Measurements from ENCODE around the gene CD180.

The CD180 gene

GRCh38 chr5:67211926-67212325, 15.3 kb upstream of the CD180 start:
- DNase-seq (ENCODE audit: low spot score): no peak

GRCh38 chr5:67209141-67209771, 12.7 kb upstream of the CD180 start:
- DNase-seq (ENCODE audit: low spot score): peak; percentile 84

- no peak for DNase-seq (ENCODE audit: low spot score)
Observed at GRCh38 chr5:67208403-67208802, 11.8 kb upstream of the CD180 start.

- peak; percentile 97 for DNase-seq (ENCODE audit: low spot score)
Observed at GRCh38 chr5:67206929-67207328, 10.3 kb upstream of the CD180 start.

GRCh38 chr5:67206461-67206860, 9.9 kb upstream of the CD180 start:
- no peak for DNase-seq (ENCODE audit: low spot score)

- DNase-seq (ENCODE audit: low spot score): no peak
Observed at GRCh38 chr5:67205981-67206380, 9.4 kb upstream of the CD180 start.

- DNase-seq (ENCODE audit: low spot score): no peak
Observed at GRCh38 chr5:67204821-67205220, 8.2 kb upstream of the CD180 start.

- DNase-seq (ENCODE audit: low spot score): no peak
Observed at GRCh38 chr5:67203701-67204074, 7.1 kb upstream of the CD180 start.

GRCh38 chr5:67202828-67203227, 6.2 kb upstream of the CD180 start:
- no peak for DNase-seq (ENCODE audit: low spot score)

- no peak for DNase-seq (ENCODE audit: low spot score)
Observed at GRCh38 chr5:67201897-67202549, 5.4 kb upstream of the CD180 start.

GRCh38 chr5:67200809-67201562, 4.4 kb upstream of the CD180 start:
- DNase-seq (ENCODE audit: low spot score): no peak

GRCh38 chr5:67199859-67200258, 3.3 kb upstream of the CD180 start:
- DNase-seq (ENCODE audit: low spot score): no peak

- no peak for DNase-seq (ENCODE audit: low spot score)
Observed at GRCh38 chr5:67198917-67199316, 2.3 kb upstream of the CD180 start.

- no peak for DNase-seq (ENCODE audit: low spot score)
Observed at GRCh38 chr5:67197536-67197935, 937 bp upstream of the CD180 start.

GRCh38 chr5:67195406-67196275, 958 bp downstream of the CD180 start:
- DNase-seq (ENCODE audit: low spot score): no peak

GRCh38 chr5:67194166-67194565, 2.4 kb downstream of the CD180 start:
- DNase-seq (ENCODE audit: low spot score): no peak

GRCh38 chr5:67193439-67193807, 3.2 kb downstream of the CD180 start:
- DNase-seq (ENCODE audit: low spot score): no peak

GRCh38 chr5:67192719-67193438, 3.7 kb downstream of the CD180 start:
- no peak for DNase-seq (ENCODE audit: low spot score)

- no peak for DNase-seq (ENCODE audit: low spot score)
Observed at GRCh38 chr5:67190861-67191260, 5.7 kb downstream of the CD180 start.

GRCh38 chr5:67190410-67190809, 6.2 kb downstream of the CD180 start:
- DNase-seq (ENCODE audit: low spot score): no peak

GRCh38 chr5:67189931-67190330, 6.7 kb downstream of the CD180 start:
- no peak for DNase-seq (ENCODE audit: low spot score)

- DNase-seq (ENCODE audit: low spot score): no peak
Observed at GRCh38 chr5:67189079-67189354, 7.6 kb downstream of the CD180 start.

All from activated CD4-positive, alpha-beta T cell treated with anti-CD3 and anti-CD28 coated beads, Interleukin-2, Interleukin-4, amounts not matched to agents 100 ng/mL and 50 ng/mL, durations not matched to agents 16 hours and 8 hours (primary cell).